MM.1S (cell line): Measurements from ENCODE around the gene DPH3.

Source experiments
- DNase-seq: peaks from one replicate; pipeline ENCODE4 v3.0.0-alpha.2; 2015
- H2AFZ ChIP-seq: fragments of 300-600 bp; sonication (generic); 2 replicates; pipeline ENCODE4 v1.6.0; 2016; ENCODE audit warnings: antibody characterized with exemption, low read length
- H3F3A ChIP-seq: fragments of 300-600 bp; sonication (generic); 2 replicates; pipeline ENCODE4 v1.6.1; 2016; ENCODE audit warnings: mild to moderate bottlenecking, antibody characterized with exemption, low read length, moderate library complexity, mixed read lengths; ENCODE audit not compliant: insufficient read depth
- H3K27ac ChIP-seq: fragments of 300-600 bp; sonication (generic); 2 replicates; pipeline ENCODE4 v1.5.1; 2016; ENCODE audit warnings: mild to moderate bottlenecking, low read length
- H3K27me3 ChIP-seq: fragments of 300-600 bp; sonication (generic); replicated peaks from 2 replicates; pipeline ENCODE4 v1.6.0; 2016; ENCODE audit warnings: low read length; ENCODE audit not compliant: insufficient read depth
- H3K36me3 ChIP-seq: fragments of 300-600 bp; sonication (generic); replicated peaks from 2 replicates; pipeline ENCODE4 v1.6.1; 2016; ENCODE audit warnings: mild to moderate bottlenecking, low read length, mixed read lengths; ENCODE audit not compliant: insufficient read depth
- H3K4me1 ChIP-seq: fragments of 300-600 bp; sonication (generic); 2 replicates; pipeline ENCODE4 v1.6.1; 2016; ENCODE audit warnings: low read length, mixed read lengths
- H3K4me2 ChIP-seq: fragments of 300-600 bp; sonication (generic); 2 replicates; pipeline ENCODE4 v1.6.0; 2016; ENCODE audit warnings: low read depth, low read length
- H3K4me3 ChIP-seq: fragments of 300-600 bp; sonication (generic); 2 replicates; pipeline ENCODE4 v1.5.1; 2016; ENCODE audit warnings: low read length, mixed read lengths
- H3K79me2 ChIP-seq: fragments of 300-600 bp; sonication (generic); 2 replicates; pipeline ENCODE4 v1.6.1; 2016; ENCODE audit warnings: mixed run types, low read length, mixed read lengths
- H3K9ac ChIP-seq: fragments of 300-600 bp; sonication (generic); 2 replicates; pipeline ENCODE4 v1.6.1; 2016; ENCODE audit warnings: low read length, mixed read lengths
- H3K9me2 ChIP-seq: fragments of 300-600 bp; sonication (generic); replicated peaks from 2 replicates; pipeline ENCODE4 v1.6.1; 2016; ENCODE audit warnings: mild to moderate bottlenecking, low read length, mixed read lengths; ENCODE audit not compliant: insufficient read depth
- H3K9me3 ChIP-seq: fragments of 300-600 bp; sonication (generic); replicated peaks from 2 replicates; pipeline ENCODE4 v1.6.1; 2016; ENCODE audit warnings: mild to moderate bottlenecking, low read length, mixed read lengths; ENCODE audit not compliant: insufficient read depth
- H4K20me1 ChIP-seq: fragments of 300-600 bp; sonication (generic); 2 replicates; pipeline ENCODE4 v1.6.1; 2016; ENCODE audit warnings: mild to moderate bottlenecking, low read length, moderate library complexity, mixed read lengths; ENCODE audit not compliant: insufficient read depth
- CTCF ChIP-seq: fragments of 300-600 bp; sonication (generic); IDR thresholded peaks from 2 replicates; pipeline ENCODE4 v1.5.1; 2016; ENCODE audit warnings: antibody characterized with exemption, low read length, mixed read lengths
- EZH2 ChIP-seq: fragments of 300-600 bp; sonication (generic); optimal IDR thresholded peaks from 2 replicates; pipeline ENCODE3; 2017; ENCODE audit warnings: low read depth, mild to moderate bottlenecking, antibody characterized with exemption, low read length, mixed read lengths
- EZH2phosphoT487 ChIP-seq: fragments of 300-600 bp; sonication (generic); IDR thresholded peaks from 2 replicates; pipeline ENCODE4 v1.6.1; 2018; ENCODE audit warnings: antibody characterized with exemption, low read length

DPH3 gene

GRCh38 chr3:16277471-16277870, 12.7 kb upstream of the DPH3 start:
- Histone ChIP-seq H3K36me3 (no peaks in the 10 kb centered on the region; the same call in 1 of the 2 replicates), H3F3A (no peaks in the 10 kb centered on the region), H3K4me3 (no peak overlapping the region), H3K9me2 (no peaks in the 10 kb centered on the region), H3K27ac (no peak overlapping the region), H3K9ac (no peak overlapping the region), H3K4me2 (no peak overlapping the region), H3K9me3 (no peaks in the 10 kb centered on the region), H3K27me3 (no peaks in the 10 kb centered on the region), H3K4me1 (no peaks in the 10 kb centered on the region), H3K79me2 (no peaks in the 10 kb centered on the region), H4K20me1 (no peaks in the 10 kb centered on the region), H2AFZ (no peak overlapping the region)
- TF ChIP-seq EZH2 (no peak), CTCF (no peak)
- DNase-seq = no peak

DNA sequence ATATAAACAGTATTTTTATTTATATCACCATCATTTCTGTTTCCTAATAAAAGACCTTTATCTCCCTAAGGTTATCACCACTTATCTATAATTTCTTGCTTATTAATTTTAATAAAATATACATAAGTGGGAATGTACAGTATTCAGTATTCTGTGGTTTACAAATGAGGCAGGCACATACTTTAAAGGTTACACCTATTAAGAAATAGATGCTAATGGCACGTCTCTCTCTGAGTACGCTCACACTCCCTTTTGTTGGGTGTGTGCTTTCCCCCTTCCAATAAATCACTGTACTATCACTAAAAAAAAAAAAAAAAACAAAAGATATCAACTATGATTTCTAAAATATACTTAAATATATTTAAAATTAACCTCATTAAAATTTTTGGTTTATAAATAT, 9.1 kb upstream of the DPH3 start:
- H3K4me2 ChIP-seq = no peak overlapping the region
- peaks cover 21% of the 10 kb centered on the region for H3K79me2 ChIP-seq
- TF ChIP-seq EZH2phosphoT487 (no peak), EZH2 (no peak), CTCF (no peak)
- H3K27ac ChIP-seq = no peak overlapping the region
- H3K9ac ChIP-seq = no peak overlapping the region
- H3K36me3 ChIP-seq = peaks cover 6% of the 10 kb centered on the region; the same call in 1 of the 2 replicates
- H3K4me1 ChIP-seq = no peaks in the 10 kb centered on the region
- no peaks in the 10 kb centered on the region for H4K20me1 ChIP-seq
- no peaks in the 10 kb centered on the region for H3K9me2 ChIP-seq
- no peaks in the 10 kb centered on the region for H3F3A ChIP-seq
- no peak for DNase-seq
- H2AFZ ChIP-seq = no peak overlapping the region
- H3K27me3 ChIP-seq = no peaks in the 10 kb centered on the region
- H3K9me3 ChIP-seq = no peaks in the 10 kb centered on the region
- H3K4me3 ChIP-seq = no peak overlapping the region

GRCh38 chr3:16272588-16272987, 7.8 kb upstream of the DPH3 start:
- Histone ChIP-seq H3K27me3 (no peaks in the 10 kb centered on the region), H3K9me3 (no peaks in the 10 kb centered on the region), H3K36me3 (peaks cover 6% of the 10 kb centered on the region; the same call in 1 of the 2 replicates), H3K4me3 (no peak overlapping the region), H3K4me2 (no peak overlapping the region), H3K4me1 (peaks cover 3% of the 10 kb centered on the region; the same call in 1 of the 2 replicates), H3K9ac (no peak overlapping the region), H3K79me2 (peaks cover 34% of the 10 kb centered on the region), H4K20me1 (no peaks in the 10 kb centered on the region), H3K9me2 (no peaks in the 10 kb centered on the region), H2AFZ (no peak overlapping the region), H3K27ac (no peak overlapping the region), H3F3A (0 out of 2 replicates have a peak, but pooled peaks cover 1% of the 10 kb centered on the region)
- no peak for TF ChIP-seq CTCF
- no peak for TF ChIP-seq EZH2
- no peak for TF ChIP-seq EZH2phosphoT487
- no peak for DNase-seq
